HepG2 (cell line): Measurements from ENCODE around the gene CDHR4. TPM values are rescaled to one million over a fixed set of nuclear protein-coding genes. Genes with fewer than 3 reads are reported as not detected.

Experiments
- ATAC-seq: fragments of 200-7000 bp; cut with Tn5 transposase; 3 replicates; pipeline ENCODE4 v1.9.1; 2020; ENCODE audit warnings: mild to moderate bottlenecking, moderate library complexity
- BruUV-seq: library from RNA; stranded (reverse); fragments of 400-500 nt; replicated peaks from 2 replicates; lab custom pipeline; 2021; lab: Mats Ljungman, UMichigan
- CTCF ChIA-PET: fragments of 300-600 bp; formaldehyde crosslinking; extraction: SDS; loops from one replicate; lab custom pipeline; 2021; ENCODE audit warnings: low total read pairs, inconsistent platforms, low intra/inter-chr PET ratio; lab: Yijun Ruan, JAX
- POLR2A ChIA-PET: fragments of 350-600 bp; sonication (Branson Sonifier 250); formaldehyde crosslinking; loops from one replicate; lab custom pipeline; 2020; ENCODE audit warnings: antibody characterized with exemption, inconsistent platforms; lab: Yijun Ruan, JAX
- DNase-seq: peaks from one replicate; pipeline ENCODE4 v3.0.0-alpha.2; 2015; ENCODE audit warnings: low spot score
- FAIRE-seq: peaks from 3 replicates; lab custom pipeline; 2011; peaks lifted over from hg19 to GRCh38; lab: Jason Lieb, UNC
- H2AFZ ChIP-seq: one replicate; pipeline ENCODE4 v1.6.1; 2011; ENCODE audit warnings: low read length, inconsistent platforms
- H3K27ac ChIP-seq: fragments of 300-600 bp; 3 replicates; pipeline ENCODE4 v1.8.0; 2011; ENCODE audit warnings: mixed run types, mild to moderate bottlenecking, mixed read lengths, low read length, inconsistent platforms; ENCODE audit not compliant: insufficient read depth; ENCODE audit errors: extremely low read length
- H3K27me3 ChIP-seq, 2 experiments: fragments of 200-600 bp in 1 of 2; 2 replicates in 1 of 2; 3 replicates in 1 of 2; pipeline versions ENCODE4 v1.6.0 to v1.8.0; 2011; ENCODE audit warnings: low read length in 2 of 2, mild to moderate bottlenecking in 2 of 2, moderate library complexity in 2 of 2, inconsistent platforms in 1 of 2; ENCODE audit not compliant: insufficient read depth in 2 of 2, control insufficient read depth in 1 of 2
- H3K36me3 ChIP-seq, 2 experiments: fragments of 200-600 bp in 1 of 2; replicated peaks in 1 of 2; 2 replicates in 1 of 2; 3 replicates in 1 of 2; pipeline versions ENCODE4 v1.5.1 to v1.8.0; 2011; ENCODE audit warnings: low read length in 2 of 2, inconsistent platforms in 1 of 2; ENCODE audit not compliant: insufficient read depth in 2 of 2, control insufficient read depth in 1 of 2
- H3K4me1 ChIP-seq: 2 replicates; pipeline ENCODE4 v1.5.1; 2012; ENCODE audit warnings: low read length, inconsistent platforms; ENCODE audit not compliant: insufficient read depth
- H3K4me2 ChIP-seq: 2 replicates; pipeline ENCODE4 v1.6.0; 2011; ENCODE audit warnings: low read depth, low read length, inconsistent platforms
- H3K4me3 ChIP-seq, 3 experiments: fragments of 200-600 bp in 1 of 3; sonication (generic), shearing (Covaris generic) in 1 of 3; replicated peaks in 1 of 3; 2 replicates each; pipeline ENCODE4 v1.5.1; 2011 to 2016; ENCODE audit warnings: low read length in 3 of 3, inconsistent platforms in 2 of 3, low read depth in 2 of 3, mild to moderate bottlenecking in 2 of 3, control low read depth in 1 of 3, mixed read lengths in 1 of 3; ENCODE audit not compliant: insufficient read depth in 1 of 3
- H3K79me2 ChIP-seq: one replicate; pipeline ENCODE4 v1.6.1; 2011; ENCODE audit warnings: low read length, inconsistent platforms; ENCODE audit not compliant: insufficient read depth
- H3K9ac ChIP-seq: 2 replicates; pipeline ENCODE4 v1.6.0; 2011; ENCODE audit warnings: mild to moderate bottlenecking, low read depth, low read length, inconsistent platforms; ENCODE audit not compliant: insufficient read depth
- H3K9me3 ChIP-seq: 2 replicates; pipeline ENCODE4 v1.5.1; 2012; ENCODE audit warnings: mild to moderate bottlenecking, low read length
- H4K20me1 ChIP-seq: 2 replicates; pipeline ENCODE4 v1.6.0; 2011; ENCODE audit warnings: inconsistent platforms, mild to moderate bottlenecking, low read length, moderate library complexity; ENCODE audit not compliant: insufficient read depth
- NONO ChIP-seq, 2 experiments: fragments of 450-650 bp in 1 of 2; sonication (generic) in 1 of 2; formaldehyde crosslinking in 1 of 2; IDR thresholded peaks in 1 of 2; conservative IDR thresholded peaks in 1 of 2; 2 replicates each; pipeline versions ENCODE4 v1.6.1 to v1.8.0; 2017 to 2022; ENCODE audit warnings: mild to moderate bottlenecking in 1 of 2, missing genetic modification reagents in 1 of 2, moderate library complexity in 1 of 2
- PCBP1 ChIP-seq: fragments of 200-400 bp; formaldehyde crosslinking; IDR thresholded peaks from 2 replicates; pipeline ENCODE4 v1.6.1; 2017; ENCODE audit warnings: mild to moderate bottlenecking, low read depth, low read length, borderline replicate concordance
- POLR2G ChIP-seq: fragments of 200-400 bp; formaldehyde crosslinking; IDR thresholded peaks from 2 replicates; pipeline ENCODE4 v1.6.1; 2018; ENCODE audit warnings: mild to moderate bottlenecking, low read depth, low read length, moderate library complexity
- RARA ChIP-seq: IDR thresholded peaks from 2 replicates; pipeline ENCODE4 v1.6.1; 2016; ENCODE audit warnings: missing genetic modification reagents, missing compliant biosample characterization
- ZKSCAN1 ChIP-seq: fragments of 150-350 bp; IDR thresholded peaks from 2 replicates; pipeline ENCODE4 v1.6.1; 2014; ENCODE audit warnings: low read length
- ZNF101 ChIP-seq: sonication (generic); formaldehyde crosslinking; IDR thresholded peaks from 2 replicates; pipeline ENCODE4 v1.4.0; 2020; ENCODE audit warnings: mild to moderate bottlenecking, low read depth, missing genetic modification reagents, borderline replicate concordance
- ZNF501 ChIP-seq: sonication (generic); formaldehyde crosslinking; IDR thresholded peaks from 2 replicates; pipeline ENCODE4 v1.5.1; 2020; ENCODE audit warnings: mild to moderate bottlenecking, moderate library complexity, missing genetic modification reagents
- ZNF569 ChIP-seq: sonication (generic); formaldehyde crosslinking; IDR thresholded peaks from 2 replicates; pipeline ENCODE4 v1.5.0; 2020; ENCODE audit warnings: mild to moderate bottlenecking, missing genetic modification reagents, moderate library complexity, borderline replicate concordance
- ZNF652 ChIP-seq: IDR thresholded peaks from 2 replicates; pipeline ENCODE4 v1.6.1; 2016; ENCODE audit warnings: low read depth, borderline replicate concordance
- ZNF883 ChIP-seq: sonication (generic); formaldehyde crosslinking; IDR thresholded peaks from 2 replicates; pipeline ENCODE4 v1.5.1; 2020; ENCODE audit warnings: mild to moderate bottlenecking, missing genetic modification reagents; ENCODE audit errors: not compliant biosample characterization
- ZZZ3 ChIP-seq: sonication (generic); formaldehyde crosslinking; IDR thresholded peaks from 2 replicates; pipeline ENCODE4 v1.4.0; 2020; ENCODE audit warnings: missing genetic modification reagents, mild to moderate bottlenecking, borderline replicate concordance
- WGBS: methylation state at CpG from one replicate; pipeline ENCODE4 v1.1.6; 2017; ENCODE audit warnings: low lambda C conversion rate; 5-methylcytosine and 5-hydroxymethylcytosine counted together
- in situ Hi-C: cut with HindIII; loops from 2 replicates; pipeline ENCODE4 v1.10.0; 2017; ENCODE audit warnings: low pct_unique_long_range_greater_than_20kb; ENCODE audit not compliant: extremely low pct_ligation_motif_present
- intact Hi-C: fragments of 100-400 bp; cut with micrococcal nuclease; formaldehyde crosslinking; loops from one replicate; pipeline ENCODE4 v1.10.0; 2022; ENCODE audit not compliant: unreplicated experiment
- polyA plus RNA-seq, 8 experiments: library from polyadenylated mRNA; depleted of rRNA in 3 of 8; stranded (reverse) in 7 of 8; unstranded in 1 of 8; fragments of >200 nt; fragmentation: Illumina TruSeq in 4 of 8; extraction: Trizol in 4 of 8; gene quantifications; 2 replicates each; pipeline versions ENCODE4 v1.2.1 to v1.2.3, GENCODE V29; 2011 to 2016; ENCODE audit warnings: low read depth in 4 of 8, missing spikeins in 1 of 8, mixed read lengths in 1 of 8; ENCODE audit not compliant: insufficient read depth in 1 of 8
- total RNA-seq, 5 experiments: library from RNA; depleted of rRNA; stranded (reverse); fragments of >200 nt; fragmentation: Illumina TruSeq; extraction: Trizol; gene quantifications; 2 replicates each; pipeline ENCODE4 v1.2.3, GENCODE V29; 2016; ENCODE audit warnings: low read depth in 1 of 5
- TF ChIP-seq, protein P1 (sequence below): sonication (generic); formaldehyde crosslinking; IDR thresholded peaks from 2 replicates; pipeline ENCODE4 v1.8.0; 2022; ENCODE audit warnings: low read depth, missing genetic modification reagents
- TF ChIP-seq, protein P2 (sequence below): sonication (generic); formaldehyde crosslinking; IDR thresholded peaks from 2 replicates; pipeline ENCODE4 v1.4.0; 2020; ENCODE audit warnings: mild to moderate bottlenecking, missing genetic modification reagents
- TF ChIP-seq, protein P3 (sequence below): sonication (generic); formaldehyde crosslinking; IDR thresholded peaks from 2 replicates; pipeline ENCODE4 v1.9.0; 2021; ENCODE audit warnings: missing genetic modification reagents, mild to moderate bottlenecking, borderline replicate concordance
- TF ChIP-seq, protein P4 (sequence below): sonication (generic); formaldehyde crosslinking; IDR thresholded peaks from 2 replicates; pipeline ENCODE4 v1.5.0; 2020; ENCODE audit warnings: missing genetic modification reagents

Gene CDHR4
- total and polyA plus RNA-seq, 2 of the 13 experiments (the other 11 are each of a cell fraction or from before 2014, with no cell fraction given), result 0.21 TPM; not detected in 1

DNA sequence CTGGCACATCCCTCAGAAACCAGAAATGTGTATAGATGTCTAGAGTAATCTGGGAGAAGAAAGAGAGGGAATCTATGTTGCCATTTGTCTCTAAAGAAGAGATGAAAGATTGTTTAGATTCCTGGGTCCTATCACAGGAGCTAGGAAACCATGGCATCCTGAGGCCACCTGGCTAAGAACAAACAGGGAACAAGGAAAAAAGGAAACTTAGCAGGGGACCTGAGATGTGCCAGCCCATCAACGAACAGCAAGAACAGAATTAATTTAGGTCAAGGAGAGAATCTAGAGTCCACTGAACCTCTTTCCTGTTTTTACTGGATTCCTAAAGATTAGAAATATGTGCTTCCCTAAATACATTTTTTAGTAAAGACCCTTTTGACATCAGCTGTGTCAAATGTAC is 43.6 kb downstream of the CDHR4 start (continued):
- TF ChIP-seq POLR2G (no peak), ZKSCAN1 (no peak)
- TF ChIP-seq, protein P1, sequence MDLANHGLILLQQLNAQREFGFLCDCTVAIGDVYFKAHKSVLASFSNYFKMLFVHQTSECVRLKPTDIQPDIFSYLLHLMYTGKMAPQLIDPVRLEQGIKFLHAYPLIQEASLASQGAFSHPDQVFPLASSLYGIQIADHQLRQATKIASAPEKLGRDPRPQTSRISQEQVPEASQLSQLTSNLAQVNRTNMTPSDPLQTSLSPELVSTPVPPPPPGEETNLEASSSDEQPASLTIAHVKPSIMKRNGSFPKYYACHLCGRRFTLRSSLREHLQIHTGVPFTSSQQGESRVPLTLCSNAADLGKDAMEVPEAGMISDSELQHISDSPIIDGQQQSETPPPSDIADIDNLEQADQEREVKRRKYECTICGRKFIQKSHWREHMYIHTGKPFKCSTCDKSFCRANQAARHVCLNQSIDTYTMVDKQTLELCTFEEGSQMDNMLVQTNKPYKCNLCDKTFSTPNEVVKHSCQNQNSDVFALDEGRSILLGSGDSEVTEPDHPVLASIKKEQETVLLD, result no peak
- TF ChIP-seq, protein P2, sequence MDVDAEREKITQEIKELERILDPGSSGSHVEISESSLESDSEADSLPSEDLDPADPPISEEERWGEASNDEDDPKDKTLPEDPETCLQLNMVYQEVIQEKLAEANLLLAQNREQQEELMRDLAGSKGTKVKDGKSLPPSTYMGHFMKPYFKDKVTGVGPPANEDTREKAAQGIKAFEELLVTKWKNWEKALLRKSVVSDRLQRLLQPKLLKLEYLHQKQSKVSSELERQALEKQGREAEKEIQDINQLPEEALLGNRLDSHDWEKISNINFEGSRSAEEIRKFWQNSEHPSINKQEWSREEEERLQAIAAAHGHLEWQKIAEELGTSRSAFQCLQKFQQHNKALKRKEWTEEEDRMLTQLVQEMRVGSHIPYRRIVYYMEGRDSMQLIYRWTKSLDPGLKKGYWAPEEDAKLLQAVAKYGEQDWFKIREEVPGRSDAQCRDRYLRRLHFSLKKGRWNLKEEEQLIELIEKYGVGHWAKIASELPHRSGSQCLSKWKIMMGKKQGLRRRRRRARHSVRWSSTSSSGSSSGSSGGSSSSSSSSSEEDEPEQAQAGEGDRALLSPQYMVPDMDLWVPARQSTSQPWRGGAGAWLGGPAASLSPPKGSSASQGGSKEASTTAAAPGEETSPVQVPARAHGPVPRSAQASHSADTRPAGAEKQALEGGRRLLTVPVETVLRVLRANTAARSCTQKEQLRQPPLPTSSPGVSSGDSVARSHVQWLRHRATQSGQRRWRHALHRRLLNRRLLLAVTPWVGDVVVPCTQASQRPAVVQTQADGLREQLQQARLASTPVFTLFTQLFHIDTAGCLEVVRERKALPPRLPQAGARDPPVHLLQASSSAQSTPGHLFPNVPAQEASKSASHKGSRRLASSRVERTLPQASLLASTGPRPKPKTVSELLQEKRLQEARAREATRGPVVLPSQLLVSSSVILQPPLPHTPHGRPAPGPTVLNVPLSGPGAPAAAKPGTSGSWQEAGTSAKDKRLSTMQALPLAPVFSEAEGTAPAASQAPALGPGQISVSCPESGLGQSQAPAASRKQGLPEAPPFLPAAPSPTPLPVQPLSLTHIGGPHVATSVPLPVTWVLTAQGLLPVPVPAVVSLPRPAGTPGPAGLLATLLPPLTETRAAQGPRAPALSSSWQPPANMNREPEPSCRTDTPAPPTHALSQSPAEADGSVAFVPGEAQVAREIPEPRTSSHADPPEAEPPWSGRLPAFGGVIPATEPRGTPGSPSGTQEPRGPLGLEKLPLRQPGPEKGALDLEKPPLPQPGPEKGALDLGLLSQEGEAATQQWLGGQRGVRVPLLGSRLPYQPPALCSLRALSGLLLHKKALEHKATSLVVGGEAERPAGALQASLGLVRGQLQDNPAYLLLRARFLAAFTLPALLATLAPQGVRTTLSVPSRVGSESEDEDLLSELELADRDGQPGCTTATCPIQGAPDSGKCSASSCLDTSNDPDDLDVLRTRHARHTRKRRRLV, result no peak

DNA sequence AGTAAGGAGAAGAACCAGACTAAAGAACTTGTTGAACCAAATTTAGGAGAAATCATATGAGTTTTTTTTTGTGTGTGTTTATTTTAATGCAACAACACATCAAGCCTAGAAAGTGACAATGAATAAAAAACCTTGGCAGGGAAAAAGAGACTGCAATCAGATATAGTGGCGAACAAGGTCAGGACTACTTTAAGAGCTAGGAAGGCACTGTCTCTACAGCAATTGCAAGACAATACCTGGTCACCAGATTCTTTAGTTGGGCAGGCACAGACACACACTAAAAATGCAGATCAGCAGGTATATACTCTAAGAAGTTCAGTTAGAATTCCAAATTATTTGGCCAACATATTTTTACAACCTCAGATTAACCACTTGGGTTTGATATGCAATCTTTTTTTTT is 45.1 kb downstream of the CDHR4 start:
- H3K36me3 ChIP-seq, result peaks cover 2 to 4% of the 10 kb centered on the region in 2 experiments; a peak in 1 of 5 replicates
- no peak overlapping the region for H2AFZ ChIP-seq
- 100% methylated on average over 1 of the region's 1 CpG for WGBS
- DNase-seq (no peak), FAIRE-seq (no peak), ATAC-seq (no peak)
- in situ Hi-C loops (no loop called here), intact Hi-C loops (no loop called here)
- H3K4me2 ChIP-seq, result no peak overlapping the region
- no peaks in the 10 kb centered on the region for H3K27me3 ChIP-seq
- no peak overlapping the region for H3K9ac ChIP-seq
- POLR2A ChIA-PET, result interaction anchor here (0.7 kb wide), 1 partner anchor 161 kb away, joined by 3 read pairs; no protein-coding TSS in a partner anchor
- CTCF ChIA-PET, result no interaction called here
- H3K27ac ChIP-seq, result no peak overlapping the region
- H4K20me1 ChIP-seq, result peaks cover 3% of the 10 kb centered on the region; the same call in 1 of the 2 replicates
- no peaks in the 10 kb centered on the region for H3K9me3 ChIP-seq
- no peak overlapping the region for H3K4me3 ChIP-seq
- peaks cover 35% of the 10 kb centered on the region for H3K4me1 ChIP-seq
- peaks cover 66% of the 10 kb centered on the region for H3K79me2 ChIP-seq
- BruUV-seq, result no TSS peak
- TF ChIP-seq ZZZ3 (CRISPR knock-in tag) (no peak), ZNF501 (CRISPR knock-in tag) (no peak), ZNF101 (CRISPR knock-in tag) (no peak), ZNF569 (CRISPR knock-in tag) (no peak), ZNF883 (no peak), ZNF652 (CRISPR knock-in tag) (no peak), NONO (IDR thresholded peaks at IDR 0.05) (no peak), NONO (CRISPR knock-in tag; conservative IDR thresholded peaks at IDR 0.05) (no peak), PCBP1 (no peak), RARA (CRISPR knock-in tag) (no peak)
- TF ChIP-seq, protein P3, sequence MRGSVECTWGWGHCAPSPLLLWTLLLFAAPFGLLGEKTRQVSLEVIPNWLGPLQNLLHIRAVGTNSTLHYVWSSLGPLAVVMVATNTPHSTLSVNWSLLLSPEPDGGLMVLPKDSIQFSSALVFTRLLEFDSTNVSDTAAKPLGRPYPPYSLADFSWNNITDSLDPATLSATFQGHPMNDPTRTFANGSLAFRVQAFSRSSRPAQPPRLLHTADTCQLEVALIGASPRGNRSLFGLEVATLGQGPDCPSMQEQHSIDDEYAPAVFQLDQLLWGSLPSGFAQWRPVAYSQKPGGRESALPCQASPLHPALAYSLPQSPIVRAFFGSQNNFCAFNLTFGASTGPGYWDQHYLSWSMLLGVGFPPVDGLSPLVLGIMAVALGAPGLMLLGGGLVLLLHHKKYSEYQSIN, result no peak
- TF ChIP-seq, protein P4, sequence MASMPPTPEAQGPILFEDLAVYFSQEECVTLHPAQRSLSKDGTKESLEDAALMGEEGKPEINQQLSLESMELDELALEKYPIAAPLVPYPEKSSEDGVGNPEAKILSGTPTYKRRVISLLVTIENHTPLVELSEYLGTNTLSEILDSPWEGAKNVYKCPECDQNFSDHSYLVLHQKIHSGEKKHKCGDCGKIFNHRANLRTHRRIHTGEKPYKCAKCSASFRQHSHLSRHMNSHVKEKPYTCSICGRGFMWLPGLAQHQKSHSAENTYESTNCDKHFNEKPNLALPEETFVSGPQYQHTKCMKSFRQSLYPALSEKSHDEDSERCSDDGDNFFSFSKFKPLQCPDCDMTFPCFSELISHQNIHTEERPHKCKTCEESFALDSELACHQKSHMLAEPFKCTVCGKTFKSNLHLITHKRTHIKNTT (CRISPR knock-in tag), result no peak
